Hepatocyte (in vitro differentiated cells): ENCODE measurements around the gene AGAP3. TPM values are rescaled to one million over a fixed set of nuclear protein-coding genes. Genes with fewer than 3 reads are reported as not detected.

Experiments
- DNase-seq: peaks from one replicate; pipeline ENCODE4 v3.0.0-alpha.2; 2016; ENCODE audit warnings: low spot score
- H2AFZ ChIP-seq: fragments of 200-600 bp; sonication (generic); 2 replicates; pipeline ENCODE4 v1.6.0; 2016; ENCODE audit warnings: antibody characterized with exemption, mild to moderate bottlenecking
- H3K27ac ChIP-seq: fragments of 200-600 bp; sonication (generic); 2 replicates; pipeline ENCODE4 v1.5.1; 2016; ENCODE audit warnings: mild to moderate bottlenecking
- H3K27me3 ChIP-seq: fragments of 200-600 bp; sonication (generic); 2 replicates; pipeline ENCODE4 v1.6.1; 2016
- H3K36me3 ChIP-seq: fragments of 200-600 bp; sonication (generic); replicated peaks from 2 replicates; pipeline ENCODE4 v1.5.1; 2016; ENCODE audit warnings: low read depth; ENCODE audit not compliant: insufficient read depth
- H3K4me1 ChIP-seq: fragments of 200-600 bp; sonication (generic); 2 replicates; pipeline ENCODE4 v1.5.1; 2016; ENCODE audit warnings: mild to moderate bottlenecking, moderate library complexity; ENCODE audit not compliant: insufficient read depth
- H3K4me2 ChIP-seq: fragments of 200-600 bp; sonication (generic); 2 replicates; pipeline ENCODE4 v1.6.0; 2016
- H3K4me3 ChIP-seq: fragments of 200-600 bp; sonication (generic); 2 replicates; pipeline ENCODE4 v1.5.1; 2016; ENCODE audit warnings: mild to moderate bottlenecking
- H3K79me2 ChIP-seq: fragments of 200-600 bp; sonication (generic); 2 replicates; pipeline ENCODE4 v1.6.0; 2017; ENCODE audit warnings: mild to moderate bottlenecking
- H3K9me2 ChIP-seq: fragments of 200-600 bp; sonication (generic); replicated peaks from 2 replicates; pipeline ENCODE4 v1.6.0; 2017; ENCODE audit warnings: mild to moderate bottlenecking; ENCODE audit not compliant: insufficient read depth
- H3K9me3 ChIP-seq: fragments of 200-600 bp; sonication (generic); 2 replicates; pipeline ENCODE4 v1.5.1; 2016; ENCODE audit warnings: low read depth, mild to moderate bottlenecking
- H4K20me1 ChIP-seq: fragments of 200-600 bp; sonication (generic); 2 replicates; pipeline ENCODE4 v1.6.0; 2016; ENCODE audit warnings: mild to moderate bottlenecking; ENCODE audit not compliant: insufficient read depth, poor library complexity, severe bottlenecking
- EZH2 ChIP-seq: fragments of 200-600 bp; sonication (generic); IDR thresholded peaks from 2 replicates; pipeline ENCODE4 v1.6.1; 2016; ENCODE audit warnings: antibody characterized with exemption, mild to moderate bottlenecking, borderline replicate concordance
- EZH2phosphoT487 ChIP-seq: fragments of 200-600 bp; sonication (generic); IDR thresholded peaks from one replicate; pipeline ENCODE4 v1.6.1; 2018; ENCODE audit warnings: antibody characterized with exemption, mild to moderate bottlenecking, low read depth, moderate library complexity; ENCODE audit not compliant: unreplicated experiment, severe bottlenecking
- WGBS: methylation state at CpG from one replicate; pipeline ENCODE4 v1.1.6; 2016; ENCODE audit warnings: low lambda C conversion rate; ENCODE audit errors: missing lambda C conversion rate; 5-methylcytosine and 5-hydroxymethylcytosine counted together
- polyA plus RNA-seq: library from polyadenylated mRNA; unstranded; fragments of >200 nt; fragmentation: Nextera tagmentation; extraction: Ambion mirVana; gene quantifications from 2 replicates; pipeline ENCODE4 v1.2.1, GENCODE V29; 2016
- total RNA-seq: library from RNA; depleted of rRNA; stranded (reverse); fragments of >200 nt; gene quantifications from 2 replicates; pipeline ENCODE4 v1.2.3, GENCODE V29; 2014
- TF ChIP-seq, protein P1 (sequence below): fragments of 200-600 bp; sonication (generic); IDR thresholded peaks from 2 replicates; pipeline ENCODE4 v1.5.1; 2016; ENCODE audit warnings: antibody characterized with exemption, mild to moderate bottlenecking; ENCODE audit not compliant: poor library complexity

AGAP3 gene
- total and polyA plus RNA-seq, 2 experiments from 2014 or later = 44.0 to 56.7 TPM

DNA sequence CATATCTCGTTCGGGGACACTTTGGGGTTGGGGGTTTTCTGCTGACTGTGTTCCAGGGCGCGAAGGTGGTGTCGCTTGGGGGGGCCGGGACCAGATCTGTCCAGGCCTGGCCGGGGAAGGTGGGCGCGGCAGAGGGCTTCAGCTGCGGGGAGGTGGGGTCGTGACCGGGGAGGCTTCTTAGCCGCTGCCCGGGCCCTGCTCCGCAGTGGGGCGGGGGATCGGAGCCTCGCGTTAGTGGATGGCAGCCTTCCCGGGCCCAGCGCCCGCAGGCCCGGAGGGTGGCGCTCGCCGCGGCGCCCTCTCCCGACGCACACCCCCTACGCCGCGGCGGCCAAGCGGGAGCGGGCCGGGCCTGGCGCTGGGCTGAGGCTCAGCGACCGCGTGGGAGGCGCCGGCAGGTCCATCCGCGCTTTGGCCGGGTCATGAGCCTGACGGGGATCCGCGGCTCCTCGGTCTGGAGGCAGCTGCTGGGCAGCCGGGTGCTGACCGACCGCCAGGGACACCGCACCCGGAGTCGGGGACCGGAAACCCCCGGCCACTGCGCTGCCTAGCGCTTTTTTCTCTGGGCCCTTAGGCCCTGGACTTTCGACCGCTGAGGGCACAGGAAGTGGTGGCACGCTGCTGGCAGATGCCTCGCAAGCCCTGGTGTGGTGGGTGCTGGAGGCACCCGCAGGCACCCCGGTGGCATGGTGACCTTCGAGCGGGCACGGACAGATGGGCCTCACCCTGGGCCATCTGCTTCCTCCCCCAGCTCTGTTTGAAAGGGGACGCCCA, 1.2 kb downstream of the AGAP3 start:
- H4K20me1 ChIP-seq = peaks cover 45% of the 10 kb centered on the region
- peak overlapping the region; percentile 100 for H3K4me2 ChIP-seq
- peak overlapping the region; percentile 66 for H2AFZ ChIP-seq
- peaks cover 64% of the 10 kb centered on the region for H3K79me2 ChIP-seq
- H3K9me2 ChIP-seq = no peaks in the 10 kb centered on the region
- TF ChIP-seq, protein P1, sequence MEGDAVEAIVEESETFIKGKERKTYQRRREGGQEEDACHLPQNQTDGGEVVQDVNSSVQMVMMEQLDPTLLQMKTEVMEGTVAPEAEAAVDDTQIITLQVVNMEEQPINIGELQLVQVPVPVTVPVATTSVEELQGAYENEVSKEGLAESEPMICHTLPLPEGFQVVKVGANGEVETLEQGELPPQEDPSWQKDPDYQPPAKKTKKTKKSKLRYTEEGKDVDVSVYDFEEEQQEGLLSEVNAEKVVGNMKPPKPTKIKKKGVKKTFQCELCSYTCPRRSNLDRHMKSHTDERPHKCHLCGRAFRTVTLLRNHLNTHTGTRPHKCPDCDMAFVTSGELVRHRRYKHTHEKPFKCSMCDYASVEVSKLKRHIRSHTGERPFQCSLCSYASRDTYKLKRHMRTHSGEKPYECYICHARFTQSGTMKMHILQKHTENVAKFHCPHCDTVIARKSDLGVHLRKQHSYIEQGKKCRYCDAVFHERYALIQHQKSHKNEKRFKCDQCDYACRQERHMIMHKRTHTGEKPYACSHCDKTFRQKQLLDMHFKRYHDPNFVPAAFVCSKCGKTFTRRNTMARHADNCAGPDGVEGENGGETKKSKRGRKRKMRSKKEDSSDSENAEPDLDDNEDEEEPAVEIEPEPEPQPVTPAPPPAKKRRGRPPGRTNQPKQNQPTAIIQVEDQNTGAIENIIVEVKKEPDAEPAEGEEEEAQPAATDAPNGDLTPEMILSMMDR = peak; percentile 38
- TF ChIP-seq EZH2phosphoT487 = no peak
- H3K27ac ChIP-seq = peak overlapping the region; percentile 83
- peaks cover 46% of the 10 kb centered on the region for H3K4me1 ChIP-seq
- H3K9me3 ChIP-seq = no peaks in the 10 kb centered on the region
- H3K4me3 ChIP-seq = peak overlapping the region; percentile 95
- peak; percentile 84 for DNase-seq
- H3K27me3 ChIP-seq = no peaks in the 10 kb centered on the region
- H3K36me3 ChIP-seq = no peaks in the 10 kb centered on the region
- WGBS = 3% methylated on average over 52 of the region's 70 CpGs

DNA sequence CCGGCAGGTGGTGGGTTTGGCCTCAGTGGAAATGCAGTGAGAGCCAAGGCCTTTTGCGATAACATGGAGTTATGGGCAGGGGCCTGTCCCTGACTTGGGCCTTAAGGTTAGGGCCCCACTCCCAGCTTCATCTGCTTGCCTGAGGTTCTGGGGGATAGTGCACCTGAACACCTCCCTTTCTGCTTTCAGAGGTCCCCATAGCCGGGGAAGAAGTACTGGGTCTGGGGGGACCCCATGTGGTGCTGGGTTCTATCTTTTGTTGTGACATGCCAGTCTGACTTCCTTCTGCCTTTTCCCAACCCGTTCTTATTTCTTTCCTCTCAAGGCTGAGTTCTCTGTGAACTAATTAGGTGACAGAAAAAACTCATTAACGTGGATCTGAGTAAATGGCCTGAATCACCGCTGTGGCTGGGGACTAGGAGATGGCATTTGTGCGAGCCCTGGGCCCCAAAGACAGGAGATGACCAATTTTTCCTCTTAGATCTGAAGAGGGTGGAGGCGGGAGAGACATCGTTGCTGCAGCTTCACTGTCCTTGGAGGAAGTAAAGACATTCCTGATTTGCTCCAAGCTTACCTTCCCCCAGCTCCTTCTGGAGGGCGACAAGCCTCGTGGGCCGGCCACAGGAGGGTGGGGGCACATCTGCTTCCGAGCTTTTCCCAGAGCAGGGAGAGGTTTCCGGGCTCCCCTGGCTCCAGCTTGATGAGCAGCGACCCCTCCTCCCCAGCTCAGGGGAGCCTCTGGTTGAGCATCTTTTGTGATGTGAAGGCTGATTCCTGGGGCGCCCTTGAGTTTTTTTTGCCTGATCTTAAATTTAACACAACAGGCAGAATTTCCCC, 2.0 kb downstream of the AGAP3 start:
- no peaks in the 10 kb centered on the region for H3K9me3 ChIP-seq
- H3K9me2 ChIP-seq = no peaks in the 10 kb centered on the region
- H2AFZ ChIP-seq = no peak overlapping the region
- H3K27ac ChIP-seq = peak overlapping the region; percentile 83
- DNase-seq = no peak
- H3K79me2 ChIP-seq = peaks cover 65% of the 10 kb centered on the region
- H3K4me1 ChIP-seq = peaks cover 43% of the 10 kb centered on the region
- no peaks in the 10 kb centered on the region for H3K27me3 ChIP-seq
- TF ChIP-seq EZH2phosphoT487 (no peak), EZH2 (no peak)
- TF ChIP-seq, protein P1 = no peak
- peaks cover 52% of the 10 kb centered on the region for H4K20me1 ChIP-seq
- H3K4me3 ChIP-seq = peak overlapping the region; percentile 95
- 46% methylated on average over 16 of the region's 16 CpGs for WGBS
- peak overlapping the region; percentile 100 for H3K4me2 ChIP-seq
- H3K36me3 ChIP-seq = no peaks in the 10 kb centered on the region

DNA sequence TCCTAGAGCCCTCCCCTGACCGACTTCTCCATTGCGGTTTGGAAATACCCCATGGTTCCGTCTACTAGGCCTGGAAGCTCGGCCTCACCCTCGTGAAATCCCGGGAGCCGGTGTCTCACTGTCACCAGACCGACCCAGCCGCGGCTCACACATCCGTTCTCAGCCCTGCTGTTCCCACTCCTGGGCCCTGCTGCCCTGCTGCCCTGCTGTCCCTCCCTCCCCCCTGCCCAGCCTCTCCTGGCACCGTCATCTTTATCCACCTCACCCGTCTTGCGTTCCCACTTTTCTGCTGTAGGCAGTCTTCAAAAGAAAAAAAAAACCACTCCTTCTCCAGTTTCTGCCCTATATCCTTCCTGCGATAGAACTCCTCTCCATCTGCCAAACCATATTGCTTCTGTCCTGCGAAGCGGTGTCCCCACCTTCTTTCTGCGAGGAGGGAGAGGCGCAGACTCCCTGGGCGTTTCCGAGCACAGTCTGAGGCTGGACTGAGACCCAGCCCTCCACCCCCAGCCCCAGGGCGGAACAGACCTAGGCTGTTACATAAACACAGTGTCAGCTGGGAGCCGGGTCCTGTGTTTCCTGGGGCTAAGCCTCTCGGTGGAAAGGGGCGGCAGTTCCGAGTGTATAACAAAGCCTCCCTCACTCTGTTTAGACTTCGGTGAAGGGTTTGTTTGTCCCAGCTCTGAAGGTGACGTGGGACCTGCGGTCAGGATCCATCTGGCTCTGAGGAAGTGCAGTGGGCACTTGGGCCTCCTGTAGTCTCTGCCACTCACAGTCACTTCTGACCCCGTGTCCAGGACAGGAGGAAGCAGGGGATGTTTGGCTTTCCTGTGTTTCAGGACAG, 2.8 kb downstream of the AGAP3 start:
- peak overlapping the region; percentile 100 for H3K4me2 ChIP-seq
- no peak overlapping the region for H2AFZ ChIP-seq
- TF ChIP-seq, protein P1 = no peak
- TF ChIP-seq EZH2 = no peak
- no peak for TF ChIP-seq EZH2phosphoT487
- H3K27me3 ChIP-seq = no peaks in the 10 kb centered on the region
- no peaks in the 10 kb centered on the region for H3K36me3 ChIP-seq
- no peaks in the 10 kb centered on the region for H3K9me2 ChIP-seq
- peaks cover 38% of the 10 kb centered on the region for H3K4me1 ChIP-seq
- WGBS = 32% methylated on average over 26 of the region's 30 CpGs
- H3K27ac ChIP-seq = peak overlapping the region; percentile 83
- H3K9me3 ChIP-seq = no peaks in the 10 kb centered on the region
- H4K20me1 ChIP-seq = peaks cover 61% of the 10 kb centered on the region
- H3K4me3 ChIP-seq = no peak overlapping the region
- peaks cover 73% of the 10 kb centered on the region for H3K79me2 ChIP-seq
- peak; percentile 74 for DNase-seq
